Fibroblast of peridontal ligament (primary cell): ENCODE results near the gene GPC1.
A peak's percentile ranks its signal among the peaks of the same experiment; 100 is the strongest.
"Not testable (repeated sequence)": the region's sequence is repeated elsewhere in the genome, so short reads cannot be mapped to it uniquely, and the experiment has no call there.

Experiments used
- DNase-seq: peaks from one replicate; pipeline ENCODE4 v3.0.0-alpha.2; 2010; ENCODE audit errors: extremely low read depth

GPC1 gene, protein sequence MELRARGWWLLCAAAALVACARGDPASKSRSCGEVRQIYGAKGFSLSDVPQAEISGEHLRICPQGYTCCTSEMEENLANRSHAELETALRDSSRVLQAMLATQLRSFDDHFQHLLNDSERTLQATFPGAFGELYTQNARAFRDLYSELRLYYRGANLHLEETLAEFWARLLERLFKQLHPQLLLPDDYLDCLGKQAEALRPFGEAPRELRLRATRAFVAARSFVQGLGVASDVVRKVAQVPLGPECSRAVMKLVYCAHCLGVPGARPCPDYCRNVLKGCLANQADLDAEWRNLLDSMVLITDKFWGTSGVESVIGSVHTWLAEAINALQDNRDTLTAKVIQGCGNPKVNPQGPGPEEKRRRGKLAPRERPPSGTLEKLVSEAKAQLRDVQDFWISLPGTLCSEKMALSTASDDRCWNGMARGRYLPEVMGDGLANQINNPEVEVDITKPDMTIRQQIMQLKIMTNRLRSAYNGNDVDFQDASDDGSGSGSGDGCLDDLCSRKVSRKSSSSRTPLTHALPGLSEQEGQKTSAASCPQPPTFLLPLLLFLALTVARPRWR

DNA sequence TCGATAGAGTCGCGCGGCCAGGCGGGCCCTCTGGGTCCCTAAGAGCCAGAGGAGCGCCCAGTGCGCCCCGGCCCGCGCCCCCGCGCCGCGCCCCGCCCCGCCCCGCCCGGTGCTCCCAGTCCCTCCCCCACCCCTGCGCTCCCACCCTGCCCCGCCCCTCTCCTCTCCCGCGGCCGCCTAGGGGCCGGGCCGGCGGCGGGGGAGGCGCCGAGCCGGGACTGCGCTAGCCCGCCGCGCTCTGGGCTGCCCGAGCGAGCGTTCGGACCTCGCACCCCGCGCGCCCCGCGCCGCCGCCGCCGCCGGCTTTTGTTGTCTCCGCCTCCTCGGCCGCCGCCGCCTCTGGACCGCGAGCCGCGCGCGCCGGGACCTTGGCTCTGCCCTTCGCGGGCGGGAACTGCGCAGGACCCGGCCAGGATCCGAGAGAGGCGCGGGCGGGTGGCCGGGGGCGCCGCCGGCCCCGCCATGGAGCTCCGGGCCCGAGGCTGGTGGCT lies at the start of gene GPC1:
Gene GPC1 (plus strand): TSS at position 207 of the 491 bp plus-strand sequence. CDS start 256 bp downstream, at position 463.
- DNase-seq = peak; percentile 63

DNA sequence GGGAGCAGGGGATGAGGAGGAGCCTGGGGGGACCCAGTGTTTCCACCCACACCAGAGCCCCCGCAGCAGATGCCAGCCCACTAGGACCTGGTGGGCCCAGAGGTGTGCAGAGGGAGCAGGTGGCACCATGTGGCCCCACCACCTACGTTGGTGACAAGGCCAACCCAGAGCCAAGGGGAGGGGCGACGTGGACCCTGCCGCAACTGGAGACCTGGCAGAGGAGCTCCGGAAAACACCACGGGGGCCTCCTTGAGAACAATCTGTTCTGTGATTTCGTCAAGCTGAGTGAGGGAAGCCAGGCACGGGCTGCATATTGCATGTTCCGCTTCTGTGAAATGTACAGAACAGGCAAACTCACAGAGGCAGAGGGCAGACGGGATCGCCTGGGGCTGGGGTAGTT lies 49.1 kb upstream of the GPC1 start:
- DNase-seq = no peak

DNA sequence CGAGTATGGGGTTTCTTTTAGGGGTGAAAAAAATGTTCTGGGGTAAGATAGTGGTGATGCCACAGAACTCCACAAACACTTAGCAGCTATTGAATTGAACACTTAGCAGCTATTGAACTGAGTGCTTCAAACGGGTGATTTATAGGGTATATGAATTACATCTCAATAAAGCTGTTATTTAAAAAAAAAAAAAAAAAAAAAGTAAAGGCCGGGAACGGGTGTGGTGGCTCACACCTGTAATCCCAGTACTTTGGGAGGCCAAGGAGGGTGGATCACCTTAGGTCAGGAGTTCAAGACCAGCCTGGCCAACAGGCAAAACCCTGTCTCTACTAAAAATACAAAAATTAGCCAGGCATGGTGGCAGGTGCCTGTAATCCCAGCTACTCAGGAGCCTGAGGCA lies 48.7 kb upstream of the GPC1 start:
- DNase-seq = not testable (repeated sequence)

DNA sequence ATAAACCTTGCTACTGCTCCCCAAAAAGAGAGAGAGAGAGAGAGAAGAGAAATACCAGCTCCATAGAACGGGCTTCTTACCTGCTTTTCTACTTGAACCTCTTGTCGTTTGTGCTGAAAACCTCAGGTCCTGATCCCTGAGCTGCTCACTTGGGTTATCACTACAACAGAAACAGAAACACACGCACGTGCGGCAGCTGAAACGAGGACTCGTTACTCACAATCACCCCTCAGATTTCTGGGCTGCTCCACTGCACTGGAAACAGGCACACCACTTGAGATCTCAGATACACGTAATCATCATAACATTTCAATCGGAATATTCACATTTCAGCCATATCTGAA lies 48.2 kb upstream of the GPC1 start:
- no peak for DNase-seq

DNA sequence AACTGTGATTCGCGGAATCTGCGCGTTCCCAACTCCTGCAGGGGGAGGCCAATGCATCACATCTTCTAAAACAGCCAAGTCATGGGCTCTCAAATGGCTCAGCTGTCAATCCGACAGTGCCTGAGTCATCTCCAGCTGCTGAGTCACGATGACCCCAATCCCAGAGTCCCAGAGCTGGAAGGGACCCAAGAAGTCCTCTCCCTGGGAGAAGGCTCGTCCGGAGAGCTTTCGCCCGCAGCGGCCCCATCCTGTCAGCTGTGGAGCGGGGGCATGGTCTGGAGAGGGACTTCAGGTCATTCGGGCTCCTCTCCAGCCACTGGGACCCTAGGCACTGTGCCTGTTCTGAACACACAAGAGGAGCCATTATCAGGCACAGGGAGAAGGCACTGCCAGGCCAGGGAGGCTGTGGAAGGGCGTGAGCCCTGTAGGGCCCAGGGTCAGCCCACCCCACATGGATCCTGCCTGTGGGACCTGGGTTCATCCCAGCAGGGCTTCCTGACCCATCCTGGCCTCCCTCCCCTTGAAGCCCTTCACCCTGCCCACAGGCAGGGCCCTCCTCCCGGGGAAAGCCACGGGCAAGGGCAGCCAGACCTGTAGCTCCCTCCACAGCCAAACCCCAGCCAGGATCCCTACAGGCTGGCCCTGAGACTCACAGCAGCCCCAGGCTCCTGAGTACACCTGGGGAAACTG lies 47.6 kb upstream of the GPC1 start:
- peak; percentile 95 for DNase-seq

DNA sequence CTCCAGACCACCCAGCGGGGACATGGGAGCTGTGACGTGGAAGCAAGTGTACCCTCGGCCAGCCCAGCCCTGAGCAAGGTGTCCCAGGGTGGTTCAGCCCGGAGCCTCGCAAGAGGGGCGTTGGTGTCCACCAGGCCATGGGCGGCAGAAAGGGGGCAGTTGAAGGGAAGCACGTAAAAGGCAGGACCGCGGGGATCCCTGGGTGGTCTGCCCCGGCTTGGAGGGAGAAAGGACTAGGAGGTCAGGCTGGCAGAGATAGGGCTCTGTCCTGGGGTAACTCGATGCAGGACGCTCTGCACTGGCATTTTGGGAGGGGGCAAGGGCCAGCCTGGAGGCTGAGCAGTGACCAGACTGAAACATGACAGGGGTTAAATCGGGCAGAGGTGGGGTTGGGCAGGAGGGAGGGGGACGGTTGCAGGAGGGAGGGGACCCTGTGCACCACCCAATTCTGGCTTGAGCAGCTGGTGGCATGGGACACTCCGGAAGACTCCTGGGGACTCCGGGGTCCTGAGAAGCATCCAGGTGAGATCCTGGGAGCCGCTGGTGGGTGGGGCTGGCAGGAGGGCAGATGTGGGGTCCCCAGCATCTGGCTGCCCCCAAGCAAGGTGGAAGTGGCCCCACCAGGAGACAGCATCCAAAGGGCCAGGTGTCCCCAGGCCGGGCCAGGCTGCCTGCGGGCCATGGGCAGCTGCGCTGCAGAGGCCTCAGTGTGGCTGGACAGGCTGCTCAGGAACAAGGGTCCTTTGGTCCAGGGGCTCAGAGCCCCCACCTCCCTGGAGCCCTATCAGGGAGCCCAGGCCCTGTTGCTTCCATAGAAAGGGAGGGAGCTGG lies 46.8 kb upstream of the GPC1 start:
- DNase-seq = no peak

DNA sequence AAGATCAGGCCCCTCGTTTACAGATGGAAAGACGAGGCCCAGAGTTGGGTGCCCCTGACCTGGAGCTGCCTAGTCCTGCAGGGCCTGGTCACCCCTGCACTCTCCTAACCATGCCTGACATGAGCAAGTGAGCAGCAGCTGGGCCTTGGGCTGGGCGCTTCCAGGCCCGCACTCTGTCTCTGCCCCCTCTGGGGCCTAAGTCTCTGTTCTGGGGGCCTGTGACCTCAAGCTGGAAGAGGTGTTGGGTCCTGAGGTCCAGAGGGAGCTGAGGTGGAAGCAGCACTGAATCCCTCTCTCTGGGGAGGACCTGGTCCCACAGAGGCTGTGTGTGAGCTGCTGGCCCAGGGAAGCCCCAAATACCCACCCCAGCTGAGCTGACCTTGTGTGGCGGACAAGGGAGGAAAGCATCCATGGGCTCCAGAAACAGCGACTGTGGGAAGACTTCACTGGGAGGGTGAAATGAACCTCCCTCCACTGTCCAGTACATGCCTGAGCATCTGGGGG lies 46.1 kb upstream of the GPC1 start:
- DNase-seq = no peak

DNA sequence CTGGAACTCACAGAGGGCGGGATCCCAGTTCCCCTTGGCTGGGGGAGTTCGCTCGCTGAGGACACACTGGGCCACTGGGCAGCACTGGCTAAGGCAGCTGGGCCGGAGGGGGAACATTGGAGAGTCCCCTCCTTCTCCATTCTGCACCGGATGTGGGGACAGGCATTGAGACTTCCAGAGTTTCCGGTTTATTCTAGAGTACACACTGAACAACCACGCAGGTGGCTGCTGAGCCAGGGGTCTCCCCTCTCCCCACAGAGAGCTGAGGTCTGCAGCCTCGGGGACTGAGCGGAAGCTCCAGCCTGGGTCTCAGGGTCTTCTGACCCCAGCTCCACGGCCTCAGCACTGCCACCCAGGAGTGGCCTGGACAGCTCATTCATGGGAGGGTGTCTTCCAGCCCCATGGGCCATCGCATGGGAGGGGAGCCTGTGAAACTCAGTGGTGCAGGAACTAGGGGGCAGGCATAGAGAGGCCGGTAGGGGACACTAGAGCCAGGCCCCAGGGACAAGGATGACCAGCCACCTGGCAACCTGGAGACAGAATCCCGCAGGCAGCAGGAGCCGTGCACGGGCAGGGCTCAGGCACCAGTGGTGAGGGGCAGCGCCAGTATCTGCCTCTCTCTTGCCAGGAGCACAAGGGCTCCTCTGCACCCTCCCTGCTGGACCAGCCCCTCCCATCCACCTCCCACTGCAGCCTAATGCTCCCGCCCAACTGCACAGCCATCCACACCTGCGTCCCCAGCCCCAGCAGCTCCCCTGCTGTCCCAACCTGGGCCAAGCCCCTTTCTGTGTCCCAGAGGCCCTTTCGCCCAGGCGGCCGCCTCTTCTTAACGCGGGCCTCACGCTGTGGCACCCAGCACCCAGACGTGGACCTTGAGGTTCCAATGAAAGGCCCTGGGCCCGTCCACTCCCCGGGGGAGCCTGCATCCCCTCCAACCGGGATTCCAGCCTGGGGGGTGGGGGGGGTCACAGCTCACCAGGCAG lies 45.1 kb upstream of the GPC1 start:
- no peak for DNase-seq

DNA sequence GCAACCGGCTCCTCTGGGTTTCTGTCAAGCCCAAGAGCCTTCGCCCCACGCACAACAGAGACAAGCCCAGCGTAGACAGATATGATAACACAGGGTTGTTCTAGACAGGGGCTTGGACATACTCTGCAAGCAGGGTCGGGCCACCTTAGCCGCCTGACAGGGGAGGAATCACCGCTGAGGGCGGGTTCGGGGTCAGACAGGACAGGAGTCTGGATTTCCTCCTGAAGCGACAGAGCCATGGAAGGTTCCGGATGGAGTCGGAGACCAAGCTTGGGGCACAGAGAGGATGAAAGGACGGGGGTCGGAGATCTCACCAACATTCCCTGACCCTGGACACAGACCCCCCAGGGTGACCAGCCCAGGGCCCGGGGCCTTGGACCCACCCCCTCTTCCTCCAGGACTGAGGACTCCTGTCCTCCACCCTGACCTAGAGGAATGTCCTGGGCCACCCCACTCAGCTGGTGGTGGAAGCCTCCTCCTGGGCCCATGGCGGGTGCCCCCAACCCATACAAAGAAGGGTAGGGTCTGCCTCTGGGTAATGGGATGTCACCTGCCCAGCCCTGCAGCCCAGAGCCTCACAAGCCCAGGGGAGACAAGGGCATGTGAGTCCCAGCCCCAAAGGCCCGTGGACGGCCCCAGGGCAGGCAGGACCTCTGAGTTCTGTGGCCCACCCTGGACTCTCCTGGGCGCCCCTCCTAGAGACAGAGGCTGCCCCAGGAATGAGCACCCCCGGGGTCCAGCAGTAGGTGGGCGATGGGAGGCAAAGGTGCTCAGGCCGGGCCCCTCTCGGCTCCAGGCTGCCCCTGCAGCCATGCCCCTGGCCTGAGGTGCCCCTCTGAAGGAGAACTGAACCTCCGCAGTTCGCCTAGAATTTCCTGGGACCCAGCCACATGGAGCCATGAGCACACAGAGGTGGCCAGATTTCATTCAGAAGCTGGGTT lies 44.1 kb upstream of the GPC1 start:
- DNase-seq = no peak

DNA sequence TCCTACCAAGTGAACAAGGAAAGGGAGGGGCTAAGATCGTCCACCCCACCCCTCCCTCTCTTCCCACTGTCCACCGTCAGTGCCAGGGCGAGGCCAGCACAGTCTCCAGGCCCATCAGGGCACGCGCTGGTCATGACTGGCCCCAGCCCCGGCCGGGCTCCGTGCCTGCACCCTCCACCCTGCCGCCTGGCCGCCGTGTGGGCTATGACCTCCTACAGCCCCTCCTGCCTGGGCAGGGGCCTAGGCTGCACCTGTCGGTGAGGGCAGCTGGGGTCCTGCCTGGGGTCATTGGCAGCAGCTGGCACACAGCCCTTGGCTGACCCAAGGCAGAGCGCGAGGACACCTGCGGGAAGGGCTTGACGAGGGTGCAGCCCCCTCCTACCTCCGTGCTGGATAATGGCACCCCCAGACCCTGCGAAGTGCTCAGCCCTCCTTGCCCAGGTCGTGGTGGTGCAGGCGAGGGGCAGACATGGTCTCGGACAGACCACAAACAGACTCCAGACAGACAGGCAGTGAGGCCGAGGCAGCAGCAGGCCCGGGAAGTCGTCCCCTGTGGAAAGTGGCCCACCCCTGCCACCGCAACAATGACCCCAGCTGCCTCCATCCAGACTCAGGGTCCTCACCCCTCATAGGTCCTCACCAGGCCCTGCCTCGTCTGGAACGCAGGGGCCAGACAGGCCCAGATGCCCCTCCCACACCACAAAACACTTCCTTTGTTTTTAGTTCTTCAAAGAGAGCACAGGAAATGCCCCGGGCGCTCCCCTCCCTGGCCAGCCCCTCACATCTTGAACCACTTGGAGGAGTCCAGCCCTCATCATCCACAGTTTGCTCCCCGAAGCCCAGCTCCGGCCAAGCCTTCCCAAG lies 43.1 kb upstream of the GPC1 start:
- no peak for DNase-seq

DNA sequence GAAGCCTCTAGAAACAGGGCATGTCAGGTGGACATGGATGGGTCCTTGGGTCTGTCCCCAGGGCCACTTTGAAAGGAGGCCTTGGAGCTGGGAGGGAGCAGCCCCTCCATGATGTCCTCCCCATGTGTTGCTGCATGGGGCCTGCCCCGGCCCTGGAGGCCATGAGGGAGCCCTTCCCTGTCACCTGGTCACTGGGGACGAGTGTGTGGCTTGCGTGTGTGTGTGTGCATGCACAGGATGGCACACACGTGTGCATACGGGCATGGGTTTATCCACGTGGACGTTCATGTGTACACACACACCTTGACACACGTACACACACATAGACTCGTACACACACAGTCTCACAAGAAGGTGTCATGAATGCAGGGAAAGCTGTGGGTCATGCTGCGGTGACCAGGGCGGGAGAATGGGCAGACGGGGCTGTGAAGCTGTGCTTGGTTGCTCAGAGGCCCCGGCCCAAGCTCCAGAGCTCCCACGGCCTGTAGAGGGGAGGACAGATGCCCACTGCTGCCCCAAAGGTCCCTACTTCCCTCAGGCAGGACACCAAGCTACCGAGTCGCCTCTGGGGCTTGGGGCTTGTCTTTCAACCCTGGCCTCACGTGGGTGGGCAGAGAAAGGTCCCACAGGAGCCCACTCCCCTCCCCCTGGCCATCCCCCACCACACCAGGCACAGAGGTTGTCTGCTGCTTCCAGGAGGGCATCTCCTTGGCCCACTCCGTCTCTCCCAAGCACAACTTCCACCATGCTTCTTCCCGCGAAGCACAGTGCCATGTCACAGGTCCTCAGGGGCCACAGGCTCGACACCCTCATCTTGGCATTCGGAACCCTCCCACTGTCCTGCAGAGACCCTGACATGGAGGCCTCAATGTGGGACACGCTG lies 42.3 kb upstream of the GPC1 start:
- no peak for DNase-seq

DNA sequence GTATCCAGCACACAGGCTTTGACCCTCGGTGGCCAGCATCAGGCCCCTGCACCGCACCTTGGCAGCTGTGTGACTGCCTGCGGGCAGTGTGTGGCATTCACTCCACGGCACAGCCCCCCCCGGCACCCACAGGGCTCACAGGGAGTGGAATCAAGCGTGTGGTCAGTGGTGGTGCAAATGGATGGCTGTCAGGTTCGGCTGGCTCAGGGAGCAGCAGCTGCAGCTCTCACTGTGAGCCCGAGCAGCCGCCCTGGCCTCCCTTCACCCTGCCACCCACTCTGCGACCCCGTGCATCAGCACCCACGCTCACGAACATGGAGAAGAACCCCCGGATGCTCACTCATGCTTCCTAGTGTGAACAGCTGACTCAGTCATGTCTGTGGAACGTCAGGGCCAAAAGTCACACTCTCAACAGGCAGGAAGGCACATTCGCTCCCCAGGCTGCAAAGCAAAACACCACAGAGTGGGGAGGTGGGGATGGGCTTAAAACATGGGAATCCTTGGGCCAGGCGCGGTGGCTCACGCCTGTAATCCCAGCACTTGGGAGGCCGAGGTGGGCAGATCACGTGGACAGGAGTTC lies 41.5 kb upstream of the GPC1 start:
- DNase-seq = no peak

- DNase-seq = no peak
Observed at GRCh38 chr2:240394549-240394948, 40.9 kb upstream of the GPC1 start.

- DNase-seq = no peak
Observed at GRCh38 chr2:240395448-240395847, 40.0 kb upstream of the GPC1 start.

DNA sequence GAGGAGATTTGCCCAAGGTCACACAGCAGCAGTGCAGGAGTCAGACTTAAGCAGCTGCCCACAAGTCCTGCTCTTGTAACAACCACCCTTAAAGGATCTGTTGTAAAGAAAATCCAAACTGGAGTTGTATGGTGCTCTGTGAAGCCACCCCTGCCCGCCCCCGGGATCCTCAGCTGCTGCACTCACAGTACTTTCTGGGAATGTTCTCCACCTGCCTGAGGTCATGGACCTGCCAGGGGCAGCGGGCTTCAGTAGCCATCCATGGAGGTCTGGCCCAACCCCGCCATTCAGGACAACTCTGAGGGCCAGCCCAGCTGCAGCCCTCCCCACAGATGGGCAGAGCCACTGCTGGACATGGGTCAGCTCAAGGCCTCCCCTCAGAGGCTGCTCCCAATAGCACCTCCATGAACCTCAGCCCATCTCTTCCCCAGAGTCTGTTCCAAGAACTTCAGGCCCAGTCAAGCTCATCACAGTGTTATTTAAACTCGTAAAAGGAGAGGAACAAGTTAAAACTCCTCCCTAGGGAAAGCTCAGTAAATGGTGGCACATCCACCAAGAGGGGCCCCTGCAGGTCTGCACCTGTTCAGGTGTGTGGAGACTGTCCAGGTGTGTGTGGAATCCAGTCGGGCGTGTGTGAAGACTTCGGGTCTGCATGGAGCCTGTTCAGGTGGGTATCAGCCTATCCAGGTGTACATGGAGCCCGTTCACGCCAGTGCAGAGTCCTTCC lies 39.4 kb upstream of the GPC1 start:
- DNase-seq = no peak
